H1 (cell line): Measurements from ENCODE around the gene TUBB2B. TPM values are rescaled to one million over a fixed set of nuclear protein-coding genes. Genes with fewer than 3 reads are reported as not detected.
A peak's percentile ranks its signal among the peaks of the same experiment; 100 is the strongest.

Experiments
- EZH2 ChIP-seq: fragments of 200-600 bp; sonication (generic); IDR thresholded peaks from 2 replicates; pipeline ENCODE4 v1.7.1; 2012; ENCODE audit warnings: low read depth, mild to moderate bottlenecking, moderate library complexity, low read length, inconsistent platforms; ENCODE audit not compliant: severe bottlenecking
- polyA plus RNA-seq, 7 experiments: library from polyadenylated mRNA; depleted of rRNA in 3 of 7; stranded (reverse) in 5 of 7; unstranded in 2 of 7; fragments of >200 nt in 5 of 7; fragments of 200-250 nt in 2 of 7; gene quantifications; 1 replicate in 5 of 7; 2 replicates in 1 of 7; 4 replicates in 1 of 7; pipeline versions ENCODE4 v1.2.1 to v1.2.3, GENCODE V29; 2011 to 2013; ENCODE audit warnings: missing spikeins in 2 of 7, mixed read lengths in 2 of 7
- total RNA-seq: library from RNA; stranded (reverse); fragmentation: NEBNext Ultra II Directional; extraction: Animal tissue kit (Norgen Biotek cat#: 25700); gene quantifications from 2 replicates; pipeline ENCODE4 v1.2.1, GENCODE V29; 2021
- TF ChIP-seq, protein P1 (sequence below), 3 experiments: IDR thresholded peaks; 1 replicate in 2 of 3; 2 replicates in 1 of 3; pipeline versions ENCODE4 v1.5.1 to v1.6.1; 2011; ENCODE audit warnings: low read length in 3 of 3, mild to moderate bottlenecking in 3 of 3, inconsistent platforms in 2 of 3, low read depth in 1 of 3, moderate library complexity in 1 of 3; ENCODE audit not compliant: insufficient read depth in 1 of 3; ENCODE audit errors: control extremely low read depth in 1 of 3

The TUBB2B gene
- total and polyA plus RNA-seq, 2 of the 8 experiments (the other 6 are each of a cell fraction or from before 2014, with no cell fraction given): 612 to 722 TPM

DNA sequence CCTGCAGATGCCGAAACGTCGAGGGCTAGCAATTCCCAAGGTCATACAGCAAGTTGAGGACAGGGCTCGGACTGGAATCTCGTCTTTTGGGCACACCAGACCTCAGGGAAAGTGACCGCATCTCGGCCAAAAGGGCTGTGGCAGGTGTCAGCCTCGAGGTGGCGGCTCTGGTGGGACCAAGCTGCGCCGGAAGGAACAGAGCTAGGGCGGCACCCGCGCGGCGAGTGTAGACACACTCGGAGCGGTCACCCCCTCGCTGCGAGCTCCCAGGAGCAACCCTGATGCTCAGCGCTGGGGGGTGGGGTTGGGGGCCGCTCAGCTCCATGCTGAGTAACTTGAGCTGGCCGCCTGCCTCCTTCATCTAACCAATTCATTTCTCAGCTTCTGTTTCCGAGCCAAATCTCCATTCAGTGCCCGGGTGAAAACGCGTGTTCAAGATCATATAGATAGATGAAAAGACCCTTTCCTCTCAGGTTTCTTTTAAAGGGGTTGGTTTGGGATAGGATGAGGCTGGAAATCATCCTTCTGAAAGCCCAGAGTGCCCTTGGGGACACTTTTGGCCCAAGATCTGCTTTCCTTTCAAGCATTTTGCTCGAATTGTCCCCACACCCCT is 2.2 kb upstream of the TUBB2B start (continued):
- TF ChIP-seq EZH2: peak; percentile 47
- TF ChIP-seq, protein P1, sequence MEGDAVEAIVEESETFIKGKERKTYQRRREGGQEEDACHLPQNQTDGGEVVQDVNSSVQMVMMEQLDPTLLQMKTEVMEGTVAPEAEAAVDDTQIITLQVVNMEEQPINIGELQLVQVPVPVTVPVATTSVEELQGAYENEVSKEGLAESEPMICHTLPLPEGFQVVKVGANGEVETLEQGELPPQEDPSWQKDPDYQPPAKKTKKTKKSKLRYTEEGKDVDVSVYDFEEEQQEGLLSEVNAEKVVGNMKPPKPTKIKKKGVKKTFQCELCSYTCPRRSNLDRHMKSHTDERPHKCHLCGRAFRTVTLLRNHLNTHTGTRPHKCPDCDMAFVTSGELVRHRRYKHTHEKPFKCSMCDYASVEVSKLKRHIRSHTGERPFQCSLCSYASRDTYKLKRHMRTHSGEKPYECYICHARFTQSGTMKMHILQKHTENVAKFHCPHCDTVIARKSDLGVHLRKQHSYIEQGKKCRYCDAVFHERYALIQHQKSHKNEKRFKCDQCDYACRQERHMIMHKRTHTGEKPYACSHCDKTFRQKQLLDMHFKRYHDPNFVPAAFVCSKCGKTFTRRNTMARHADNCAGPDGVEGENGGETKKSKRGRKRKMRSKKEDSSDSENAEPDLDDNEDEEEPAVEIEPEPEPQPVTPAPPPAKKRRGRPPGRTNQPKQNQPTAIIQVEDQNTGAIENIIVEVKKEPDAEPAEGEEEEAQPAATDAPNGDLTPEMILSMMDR (IDR thresholded peaks at IDR 0.05; ENCODE audit: control extremely low read depth in 1 of 3, insufficient read depth in 1 of 3, low read depth in 1 of 3, low read length in 3 of 3): peak in 1 of 3 experiments; percentile 22; a peak in 1 of 4 replicates
